HEK293 (cell line): ENCODE data around the gene FGF7.

Experiments
- CTCF ChIP-seq: fragments of 450-650 bp; formaldehyde crosslinking; IDR thresholded peaks from 2 replicates; pipeline ENCODE4 v1.5.1; 2016; ENCODE audit warnings: missing biosample characterization, missing genetic modification characterization
- HOXD13 ChIP-seq: sonication (generic); formaldehyde crosslinking; IDR thresholded peaks from 2 replicates; pipeline ENCODE4 v1.8.0; 2022; ENCODE audit warnings: missing genetic modification reagents, borderline replicate concordance
- KLF1 ChIP-seq: fragments of 450-650 bp; formaldehyde crosslinking; IDR thresholded peaks from 2 replicates; pipeline ENCODE4 v1.5.1; 2016; ENCODE audit warnings: missing biosample characterization, missing genetic modification characterization
- REST ChIP-seq: fragments of 450-650 bp; formaldehyde crosslinking; IDR thresholded peaks from 2 replicates; pipeline ENCODE4 v1.5.1; 2016; ENCODE audit warnings: missing biosample characterization, missing genetic modification characterization
- SP2 ChIP-seq: fragments of 450-650 bp; formaldehyde crosslinking; IDR thresholded peaks from 2 replicates; pipeline ENCODE4 v1.5.1; 2016; ENCODE audit warnings: missing biosample characterization, missing genetic modification characterization
- ZBTB1 ChIP-seq: fragments of 450-650 bp; formaldehyde crosslinking; IDR thresholded peaks from 2 replicates; pipeline ENCODE4 v1.5.1; 2016; ENCODE audit warnings: missing biosample characterization, missing genetic modification characterization
- ZNF121 ChIP-seq: fragments of 450-650 bp; formaldehyde crosslinking; IDR thresholded peaks from 2 replicates; pipeline ENCODE4 v1.5.1; 2016; ENCODE audit warnings: missing biosample characterization, missing genetic modification characterization
- ZNF274 ChIP-seq, 2 experiments: fragments of 200-500 bp in 1 of 2; fragments of 450-650 bp in 1 of 2; sonication (Bioruptor generic) in 1 of 2; formaldehyde crosslinking in 1 of 2; IDR thresholded peaks; 2 replicates each; pipeline versions ENCODE4 v1.5.1 to v1.6.1; 2014 to 2016; ENCODE audit warnings: borderline replicate concordance in 1 of 2, inconsistent platforms in 1 of 2, low read length in 1 of 2, missing biosample characterization in 1 of 2, missing genetic modification characterization in 1 of 2
- ZNF398 ChIP-seq: fragments of 450-650 bp; formaldehyde crosslinking; IDR thresholded peaks from 2 replicates; pipeline ENCODE4 v1.5.1; 2017; ENCODE audit warnings: missing biosample characterization, missing genetic modification characterization
- ZNF426 ChIP-seq: fragments of 450-650 bp; formaldehyde crosslinking; IDR thresholded peaks from 2 replicates; pipeline ENCODE4 v1.5.1; 2017; ENCODE audit warnings: missing biosample characterization, missing genetic modification characterization, mild to moderate bottlenecking, inconsistent platforms, moderate library complexity
- ZNF501 ChIP-seq: fragments of 450-650 bp; formaldehyde crosslinking; IDR thresholded peaks from 2 replicates; pipeline ENCODE4 v1.5.1; 2016; ENCODE audit warnings: missing biosample characterization, missing genetic modification characterization
- ZNF629 ChIP-seq: fragments of 450-650 bp; formaldehyde crosslinking; IDR thresholded peaks from 2 replicates; pipeline ENCODE4 v1.5.1; 2017; ENCODE audit warnings: missing biosample characterization, missing genetic modification characterization
- ZNF701 ChIP-seq: fragments of 450-650 bp; formaldehyde crosslinking; IDR thresholded peaks from 2 replicates; pipeline ENCODE4 v1.5.1; 2016; ENCODE audit warnings: missing biosample characterization, missing genetic modification characterization
- ZNF768 ChIP-seq: fragments of 450-650 bp; formaldehyde crosslinking; IDR thresholded peaks from 2 replicates; pipeline ENCODE4 v1.5.1; 2018; ENCODE audit warnings: missing biosample characterization, mild to moderate bottlenecking, missing genetic modification characterization

- no peak for TF ChIP-seq ZNF121 (tag by site-specific recombination)
- TF ChIP-seq ZNF501 (tag by site-specific recombination) = no peak
- TF ChIP-seq REST = no peak
- TF ChIP-seq ZBTB1 (tag by site-specific recombination) = no peak
- TF ChIP-seq ZNF274 (IDR thresholded peaks at IDR 0.05; ENCODE audit: low read length) = no peak
- no peak for TF ChIP-seq ZNF274 (tag by site-specific recombination; IDR thresholded peaks at IDR 0.05; ENCODE audit: borderline replicate concordance)
- TF ChIP-seq ZNF768 (tag by site-specific recombination) = no peak
- TF ChIP-seq CTCF (tag by site-specific recombination) = no peak
- TF ChIP-seq HOXD13 = no peak
- TF ChIP-seq KLF1 (tag by site-specific recombination) = no peak
- no peak for TF ChIP-seq SP2 (tag by site-specific recombination)
- no peak for TF ChIP-seq ZNF426 (tag by site-specific recombination)
- TF ChIP-seq ZNF629 (tag by site-specific recombination) = no peak
- no peak for TF ChIP-seq ZNF398 (tag by site-specific recombination)
- no peak for TF ChIP-seq ZNF701 (tag by site-specific recombination)
Observed at GRCh38 chr15:49472338-49472737, 49.3 kb downstream of the FGF7 start.
